Adipocyte (in vitro differentiated cells): ENCODE measurements around the gene PTPRN2.
"Not testable (repeated sequence)": the region's sequence is repeated elsewhere in the genome, so short reads cannot be mapped to it uniquely, and the experiment has no call there.

Experiments
- DNase-seq: peaks from one replicate; pipeline ENCODE4 v3.0.0-alpha.2; 2015; ENCODE audit warnings: low read depth
- H3K27me3 ChIP-seq: replicated peaks from 2 replicates; pipeline ENCODE4 v1.7.0; 2013; ENCODE audit warnings: mild to moderate bottlenecking, low read length, moderate library complexity; ENCODE audit not compliant: control insufficient read depth, insufficient read depth
- H3K36me3 ChIP-seq: 2 replicates; pipeline ENCODE4 v1.7.0; 2013; ENCODE audit warnings: low read length, mild to moderate bottlenecking, moderate library complexity; ENCODE audit not compliant: control insufficient read depth, insufficient read depth, severe bottlenecking
- H3K4me1 ChIP-seq: 2 replicates; pipeline ENCODE4 v1.7.0; 2013; ENCODE audit warnings: mild to moderate bottlenecking, low read length, moderate library complexity; ENCODE audit not compliant: control insufficient read depth, insufficient read depth
- H3K4me3 ChIP-seq: 2 replicates; pipeline ENCODE4 v1.7.0; 2013; ENCODE audit warnings: mild to moderate bottlenecking, low read length, moderate library complexity
- H3K9ac ChIP-seq: 2 replicates; pipeline ENCODE4 v1.7.0; 2013; ENCODE audit warnings: mild to moderate bottlenecking, low read length, moderate library complexity
- H3K9me3 ChIP-seq: 2 replicates; pipeline ENCODE4 v1.7.0; 2013; ENCODE audit warnings: mild to moderate bottlenecking, low read length, moderate library complexity; ENCODE audit not compliant: control insufficient read depth

The PTPRN2 gene

DNA sequence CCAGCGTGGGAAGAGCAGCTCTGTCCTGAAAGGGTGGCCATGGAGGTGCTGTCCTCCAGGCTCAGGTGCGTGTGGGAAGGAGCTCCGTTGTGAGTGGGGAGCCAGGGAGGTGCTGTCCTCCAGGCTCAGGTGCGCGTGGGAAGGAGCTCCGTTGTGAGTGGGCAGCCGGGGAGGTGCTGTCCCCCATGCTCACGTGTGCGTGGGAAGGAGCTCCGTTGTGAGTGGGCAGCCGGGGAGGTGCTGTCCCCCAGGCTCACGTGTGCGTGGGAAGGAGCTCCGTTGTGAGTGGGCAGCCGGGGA, 691.3 kb downstream of the PTPRN2 start:
- not testable (repeated sequence) for H3K27me3 ChIP-seq, H3K9me3 ChIP-seq, DNase-seq

DNA sequence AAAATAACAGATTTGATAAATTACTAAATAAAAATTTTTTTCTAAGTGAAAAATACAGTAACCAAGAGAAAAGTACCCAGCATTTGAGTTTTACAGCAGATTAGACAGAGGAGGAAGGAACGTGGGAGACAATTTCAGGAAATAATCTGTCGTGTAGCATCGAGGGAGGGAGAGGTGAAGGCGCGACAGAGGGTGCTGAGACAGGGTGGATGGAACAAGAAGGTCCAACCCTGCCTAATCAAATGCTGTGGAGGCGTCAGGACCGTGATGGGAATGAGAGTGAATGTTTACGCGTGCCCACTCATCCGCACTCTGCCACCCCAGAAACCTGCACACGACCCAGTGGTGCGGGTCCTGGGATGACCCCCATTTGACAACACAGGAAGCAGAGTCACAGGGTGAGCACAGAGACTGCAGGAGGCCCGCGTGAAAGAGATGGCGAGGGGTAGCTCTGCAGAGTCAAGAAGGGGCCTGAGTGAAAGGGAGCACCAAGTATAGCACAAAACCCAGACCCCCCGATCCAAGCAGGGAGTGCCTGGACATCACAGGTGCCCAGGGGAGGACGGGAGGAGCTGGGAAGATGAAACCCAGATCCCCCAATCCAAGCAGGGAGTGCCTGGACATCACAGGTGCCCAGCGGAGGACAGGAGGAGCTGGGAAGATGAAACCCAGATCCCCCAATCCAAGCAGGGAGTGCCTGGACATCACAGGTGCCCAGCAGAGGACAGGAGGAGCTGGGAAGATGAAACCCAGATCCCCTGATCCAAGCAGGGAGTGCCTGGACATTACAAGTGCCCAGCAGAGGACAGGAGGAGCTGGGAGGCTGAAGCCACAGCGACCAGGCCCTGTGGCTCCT, 691.9 kb downstream of the PTPRN2 start:
- no peak for DNase-seq
- H3K36me3 ChIP-seq = no peaks in the 10 kb centered on the region
- no peak overlapping the region for H3K9ac ChIP-seq
- H3K27me3 ChIP-seq = no peaks in the 10 kb centered on the region
- no peaks in the 10 kb centered on the region for H3K9me3 ChIP-seq
- H3K4me3 ChIP-seq = no peak overlapping the region
- no peaks in the 10 kb centered on the region for H3K4me1 ChIP-seq

More for the DNA sequence above, 691.3 kb downstream of the PTPRN2 start:
- H3K4me3 ChIP-seq, H3K36me3 ChIP-seq, H3K9ac ChIP-seq, H3K4me1 ChIP-seq: not testable (repeated sequence)

DNA sequence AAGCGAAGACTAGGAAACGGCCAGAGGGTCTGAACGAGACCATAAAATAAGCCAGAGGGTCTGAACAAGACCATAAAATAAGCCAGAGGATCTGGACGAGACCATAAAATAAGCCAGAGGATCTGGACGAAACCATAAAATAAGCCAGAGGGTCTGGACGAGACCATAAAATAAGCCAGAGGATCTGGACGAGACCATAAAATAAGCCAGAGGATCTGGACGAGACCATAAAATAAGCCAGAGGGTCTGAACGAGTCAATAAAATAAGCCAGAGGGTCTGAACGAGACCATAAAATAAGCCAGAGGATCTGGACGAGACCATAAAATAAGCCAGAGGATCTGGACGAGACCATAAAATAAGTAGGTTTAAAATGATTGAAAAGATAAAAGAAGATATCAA, 692.5 kb downstream of the PTPRN2 start:
- H3K27me3 ChIP-seq, DNase-seq, H3K36me3 ChIP-seq, H3K9ac ChIP-seq, H3K4me3 ChIP-seq, H3K4me1 ChIP-seq, H3K9me3 ChIP-seq: not testable (repeated sequence)

DNA sequence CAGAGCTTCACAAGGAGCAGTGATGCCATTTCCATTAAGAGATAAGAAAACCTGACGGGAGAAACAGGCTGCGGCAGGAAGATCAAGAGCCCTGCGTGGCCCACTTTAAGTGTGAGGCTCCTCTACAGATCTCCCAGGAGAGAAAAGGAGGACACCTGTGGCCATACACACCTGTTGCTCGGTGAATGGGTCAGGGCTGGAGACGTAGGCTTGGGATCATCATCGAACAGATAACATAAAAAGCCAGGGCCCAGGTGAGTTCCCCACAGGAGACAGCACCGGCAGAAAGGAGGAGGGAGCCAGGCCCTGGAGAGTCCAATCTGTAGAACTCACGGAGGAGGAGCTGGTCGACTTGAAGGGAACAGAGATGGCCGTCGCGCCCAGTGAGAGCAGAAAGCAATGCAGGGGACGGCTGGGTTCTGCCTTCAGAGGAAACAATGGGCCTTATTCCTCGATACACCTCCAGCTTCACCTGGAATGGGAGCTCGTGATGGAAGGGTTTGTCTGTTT, 694.0 kb downstream of the PTPRN2 start:
- H3K9me3 ChIP-seq = no peaks in the 10 kb centered on the region
- H3K36me3 ChIP-seq = no peaks in the 10 kb centered on the region
- DNase-seq = no peak
- H3K9ac ChIP-seq = no peak overlapping the region
- H3K4me1 ChIP-seq = no peaks in the 10 kb centered on the region
- no peaks in the 10 kb centered on the region for H3K27me3 ChIP-seq
- H3K4me3 ChIP-seq = no peak overlapping the region

DNA sequence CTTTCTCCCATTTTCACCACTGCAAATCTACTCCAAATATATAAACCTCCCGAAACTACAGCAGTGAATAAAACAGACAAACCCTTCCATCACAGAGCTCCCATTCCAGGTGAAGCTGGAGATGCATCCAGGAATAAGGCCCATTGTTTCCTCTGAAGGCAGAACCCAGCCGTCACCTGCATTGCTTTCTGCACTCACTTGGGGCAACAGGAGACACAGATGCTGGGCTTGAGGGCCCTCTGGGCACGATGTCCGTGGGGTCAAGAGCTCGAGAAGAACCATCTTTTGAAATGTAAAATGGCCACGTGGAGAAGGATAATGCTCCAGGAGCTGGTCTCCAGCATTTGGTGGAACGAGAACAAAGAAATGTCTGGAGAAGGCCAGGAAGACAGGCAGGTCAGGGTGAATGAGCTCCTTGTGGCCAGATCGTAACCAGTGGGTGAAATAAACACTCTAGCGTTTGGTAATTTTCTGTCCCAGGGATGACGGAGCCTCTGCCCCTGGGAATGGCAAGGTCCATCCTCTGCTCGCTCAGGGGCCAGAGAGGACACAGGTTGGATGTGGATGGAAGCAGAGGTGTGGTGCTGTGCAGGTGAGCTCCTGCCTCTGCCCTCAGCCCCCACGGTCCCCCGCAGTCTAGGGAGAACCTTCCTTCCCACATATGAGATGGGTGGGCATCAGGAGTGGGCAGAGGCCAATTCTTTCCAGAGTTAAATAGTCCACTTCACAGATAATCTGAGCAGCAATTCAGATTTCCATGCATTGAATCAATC, 694.7 kb downstream of the PTPRN2 start:
- no peak overlapping the region for H3K9ac ChIP-seq
- H3K36me3 ChIP-seq = no peaks in the 10 kb centered on the region
- H3K9me3 ChIP-seq = no peaks in the 10 kb centered on the region
- no peak for DNase-seq
- no peaks in the 10 kb centered on the region for H3K4me1 ChIP-seq
- no peaks in the 10 kb centered on the region for H3K27me3 ChIP-seq
- no peak overlapping the region for H3K4me3 ChIP-seq

DNA sequence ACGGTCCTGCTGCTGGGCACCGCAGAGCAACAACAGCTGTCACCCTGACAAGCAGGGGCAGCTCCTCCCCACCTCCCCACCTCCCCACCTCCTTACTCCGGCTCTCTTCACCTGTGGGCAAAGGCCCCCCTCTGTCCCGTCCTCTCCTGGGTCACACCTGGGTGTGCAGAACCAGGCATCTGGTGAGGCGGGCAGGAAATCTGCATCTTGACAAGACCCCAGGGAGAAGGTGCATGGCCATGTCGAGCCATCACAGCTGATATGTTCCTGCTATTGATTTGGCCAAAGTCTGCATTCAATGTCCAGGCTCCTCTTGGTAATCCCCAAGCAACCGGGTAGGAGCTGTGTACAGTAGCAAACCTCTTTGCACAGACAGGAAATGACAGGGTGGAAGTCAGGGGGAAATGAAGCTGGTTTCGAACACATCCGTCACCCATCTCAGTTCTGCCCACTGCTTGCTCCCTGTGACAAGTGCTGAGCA, 696.7 kb downstream of the PTPRN2 start:
- Histone ChIP-seq H3K9me3 (no peaks in the 10 kb centered on the region), H3K9ac (no peak overlapping the region), H3K36me3 (no peaks in the 10 kb centered on the region), H3K4me1 (no peaks in the 10 kb centered on the region), H3K27me3 (no peaks in the 10 kb centered on the region), H3K4me3 (no peak overlapping the region)
- no peak for DNase-seq

DNA sequence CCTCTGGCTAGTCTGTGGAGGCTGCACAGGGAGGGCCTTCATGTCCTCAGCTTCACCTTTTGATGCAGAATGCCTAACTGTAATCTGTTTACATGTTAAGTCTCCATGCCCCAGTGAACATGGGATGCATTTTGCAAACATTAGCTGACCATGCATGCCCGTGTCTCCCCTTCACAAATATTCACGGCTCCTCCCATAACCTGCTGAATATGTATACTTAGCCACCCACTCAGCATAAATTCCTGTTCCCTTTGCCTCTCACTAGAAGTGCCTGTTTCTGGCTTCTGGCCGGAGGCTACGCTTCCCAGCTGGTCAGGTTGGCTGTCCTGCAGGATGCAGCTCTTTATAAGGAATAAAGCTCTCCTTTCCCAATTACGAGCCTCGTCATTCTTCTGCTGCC, 698.1 kb downstream of the PTPRN2 start:
- Histone ChIP-seq H3K27me3 (no peaks in the 10 kb centered on the region), H3K4me3 (no peak overlapping the region), H3K9me3 (no peaks in the 10 kb centered on the region), H3K9ac (no peak overlapping the region), H3K36me3 (no peaks in the 10 kb centered on the region), H3K4me1 (no peaks in the 10 kb centered on the region)
- no peak for DNase-seq

DNA sequence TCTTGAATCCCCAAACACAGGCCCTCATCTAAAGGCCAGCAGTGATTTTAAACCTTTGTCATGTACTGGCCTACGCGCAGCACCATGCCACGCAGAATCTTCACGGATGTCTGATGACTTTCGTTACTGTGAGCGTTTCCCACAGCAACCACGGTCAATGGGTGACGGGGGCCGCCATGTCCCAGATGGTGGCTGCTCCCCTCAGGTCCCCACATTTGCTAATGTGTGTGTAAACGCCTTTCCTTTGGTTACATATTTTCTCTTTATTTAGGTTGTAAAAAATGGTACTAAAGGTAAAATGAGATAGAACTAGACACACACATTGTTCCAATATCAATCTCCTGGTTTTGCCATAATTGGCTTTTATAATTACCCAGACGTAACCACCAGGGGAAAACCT, 699.0 kb downstream of the PTPRN2 start:
- H3K36me3 ChIP-seq = no peaks in the 10 kb centered on the region
- no peaks in the 10 kb centered on the region for H3K4me1 ChIP-seq
- H3K4me3 ChIP-seq = no peak overlapping the region
- H3K9ac ChIP-seq = no peak overlapping the region
- no peaks in the 10 kb centered on the region for H3K27me3 ChIP-seq
- no peak for DNase-seq
- H3K9me3 ChIP-seq = no peaks in the 10 kb centered on the region

DNA sequence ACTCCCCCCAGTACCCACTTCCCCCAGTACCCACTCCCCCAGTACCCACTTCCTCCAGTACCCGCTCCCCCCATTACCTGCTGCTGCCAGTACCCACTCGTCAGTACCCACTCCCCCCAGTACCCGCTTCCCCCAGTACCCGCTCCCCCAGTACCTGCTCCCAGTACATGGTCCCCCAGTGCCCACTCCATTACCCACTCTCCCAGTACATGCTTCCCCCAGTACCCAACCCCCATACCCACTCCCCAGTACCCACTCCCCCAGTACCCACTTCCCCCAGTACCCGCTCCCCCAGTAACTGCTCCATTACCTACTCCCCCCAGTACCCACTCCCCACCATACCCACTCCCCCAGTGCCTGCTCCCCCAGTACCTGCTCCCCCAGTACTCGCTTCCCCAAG, 700.2 kb downstream of the PTPRN2 start:
- H3K4me1 ChIP-seq = no peaks in the 10 kb centered on the region
- H3K9ac ChIP-seq = no peak overlapping the region
- no peak overlapping the region for H3K4me3 ChIP-seq
- no peaks in the 10 kb centered on the region for H3K27me3 ChIP-seq
- no peaks in the 10 kb centered on the region for H3K9me3 ChIP-seq
- no peak for DNase-seq
- H3K36me3 ChIP-seq = no peaks in the 10 kb centered on the region

DNA sequence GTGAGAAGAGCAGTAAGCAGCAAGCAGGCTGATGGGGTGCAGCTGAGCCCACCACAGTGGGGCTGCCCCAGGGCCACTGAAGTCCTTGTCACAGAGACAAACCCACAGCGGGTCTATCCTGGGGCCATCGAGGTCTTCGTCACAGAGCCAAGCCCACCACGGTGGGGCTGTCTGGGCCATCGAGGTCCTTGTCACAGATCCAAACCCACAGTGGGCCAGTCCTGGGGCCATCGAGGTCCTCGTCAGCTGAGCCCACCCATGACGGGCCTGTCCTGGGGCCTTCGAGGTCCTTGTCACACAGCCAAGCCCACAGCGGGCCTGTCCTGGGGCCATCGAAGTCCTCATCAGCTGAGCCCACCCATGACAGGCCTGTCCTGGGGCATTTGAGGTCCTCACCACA, 700.9 kb downstream of the PTPRN2 start:
- no peak overlapping the region for H3K4me3 ChIP-seq

DNA sequence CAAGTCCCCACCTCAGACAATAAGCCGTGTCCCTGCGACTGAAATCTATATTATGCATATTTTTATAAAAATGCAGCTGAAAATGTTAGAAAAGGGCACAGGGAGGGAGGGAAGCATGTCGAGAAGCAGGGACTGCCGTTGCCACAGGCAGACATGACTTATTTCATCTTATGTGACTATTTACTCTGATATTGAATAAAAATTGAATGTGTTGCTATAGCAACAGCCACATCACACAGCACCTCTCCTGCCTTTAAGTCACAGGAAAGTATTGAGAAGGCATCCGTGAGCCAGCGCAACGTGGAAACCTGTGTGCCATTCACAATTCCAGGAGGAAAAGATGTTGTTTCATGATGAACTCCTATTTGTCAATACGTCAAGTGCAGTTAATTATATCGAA, 701.4 kb downstream of the PTPRN2 start:
- Histone ChIP-seq H3K36me3 (no peaks in the 10 kb centered on the region), H3K9ac (no peak overlapping the region), H3K4me3 (no peak overlapping the region), H3K27me3 (no peaks in the 10 kb centered on the region), H3K9me3 (no peaks in the 10 kb centered on the region), H3K4me1 (no peaks in the 10 kb centered on the region)
- no peak for DNase-seq

More for the DNA sequence above, 700.9 kb downstream of the PTPRN2 start:
- no peak overlapping the region for H3K9ac ChIP-seq
- no peaks in the 10 kb centered on the region for H3K9me3 ChIP-seq
- no peaks in the 10 kb centered on the region for H3K4me1 ChIP-seq
- no peaks in the 10 kb centered on the region for H3K36me3 ChIP-seq
- DNase-seq = no peak
- H3K27me3 ChIP-seq = no peaks in the 10 kb centered on the region
